NCI-H1694 (cell line): ENCODE results near the gene DHX16.
"Not testable (repeated sequence)": the region's sequence is repeated elsewhere in the genome, so short reads cannot be mapped to it uniquely, and the experiment has no call there.

Experiments
- DNase-seq: peaks from one replicate; lab custom pipeline; 2025; lab: John Stamatoyannopoulos, UW

Gene DHX16

GRCh38 chr6:30672445-30673253, at the start of gene DHX16:
TSS of gene DHX16 (minus strand) at chr6:30673006. CDS start at chr6:30672841, 165 bp downstream.
- DNase-seq, result peak; percentile 84

- DNase-seq, result not testable (repeated sequence)
Observed at GRCh38 chr6:30722025-30722279, 49.1 kb upstream of the DHX16 start.

GRCh38 chr6:30721198-30722024, 48.6 kb upstream of the DHX16 start:
- peak; percentile 72 for DNase-seq

- DNase-seq, result no peak
Observed at GRCh38 chr6:30720738-30721197, 48.0 kb upstream of the DHX16 start.

GRCh38 chr6:30719791-30720737, 47.3 kb upstream of the DHX16 start, which contains the start of gene TUBB:
TSS of gene TUBB (plus strand) at chr6:30720352. CDS start at chr6:30720507, 155 bp downstream.
- DNase-seq, result peak; percentile 95

GRCh38 chr6:30719356-30719755, 46.5 kb upstream of the DHX16 start:
- DNase-seq, result no peak

GRCh38 chr6:30717845-30718720, 45.3 kb upstream of the DHX16 start:
- DNase-seq, result not testable (repeated sequence)

GRCh38 chr6:30717129-30717844, 44.5 kb upstream of the DHX16 start, which contains the start of gene MDC1:
TSS of gene MDC1 (minus strand) at chr6:30717281. CDS start at chr6:30715175, 2,106 bp downstream.
- DNase-seq, result peak; percentile 98

- no peak for DNase-seq
Observed at GRCh38 chr6:30716879-30717128, 44.0 kb upstream of the DHX16 start.

GRCh38 chr6:30714263-30714662, 41.5 kb upstream of the DHX16 start:
- no peak for DNase-seq

GRCh38 chr6:30712441-30712945, 39.7 kb upstream of the DHX16 start:
- DNase-seq, result no peak

- no peak for DNase-seq
Observed at GRCh38 chr6:30711758-30712380, 39.1 kb upstream of the DHX16 start.

- DNase-seq, result no peak
Observed at GRCh38 chr6:30709101-30709868, 36.5 kb upstream of the DHX16 start.

- no peak for DNase-seq
Observed at GRCh38 chr6:30707281-30707850, 34.6 kb upstream of the DHX16 start.

- DNase-seq, result no peak
Observed at GRCh38 chr6:30705620-30706019, 32.8 kb upstream of the DHX16 start.

- no peak for DNase-seq
Observed at GRCh38 chr6:30703821-30704220, 31.0 kb upstream of the DHX16 start.

GRCh38 chr6:30703011-30703410, 30.2 kb upstream of the DHX16 start:
- no peak for DNase-seq

GRCh38 chr6:30700340-30700739, 27.5 kb upstream of the DHX16 start:
- no peak for DNase-seq

- no peak for DNase-seq
Observed at GRCh38 chr6:30696432-30696831, 23.6 kb upstream of the DHX16 start.
